ENCODE results near the gene SPR. TPM values are rescaled to one million over a fixed set of nuclear protein-coding genes. Genes with fewer than 3 reads are reported as not detected.

Gene SPR
- polyA plus RNA-seq, 1 of the 3 experiments (the other 2 are of a cell fraction) = 25.7 TPM

GRCh38 chr2:72864500-72864899 lies 22.7 kb upstream of the SPR start:
- no peaks in the 10 kb centered on the region for H3K9me3 ChIP-seq
- no peaks in the 10 kb centered on the region; the same call in 1 of the 2 replicates for H3K27me3 ChIP-seq (ENCODE audit: insufficient read depth)
- H3K4me3 ChIP-seq (ENCODE audit: low read depth in 2 of 2, low read length in 1 of 2) = no peak overlapping the region
- ChIA-PET POLR2A (no interaction called here), CTCF (interaction anchor here (0.9 to 7.9 kb wide), 6 partner anchors 11 to 348 kb away, joined by 3 to 116 read pairs (median 6); partner anchors contain the start of gene SPR)
- no peaks in the 10 kb centered on the region for H3F3A ChIP-seq (replicated peaks; ENCODE audit: insufficient read depth)
- H3K36me3 ChIP-seq (replicated peaks in 1 of 2; ENCODE audit: control insufficient read depth in 1 of 2, insufficient read depth in 2 of 2, low read length in 1 of 2) = no peaks in the 10 kb centered on the region
- WGBS (ENCODE audit: low lambda C conversion rate) = 16% methylated on average over 2 of the region's 2 CpGs
- no peaks in the 10 kb centered on the region for H4K20me1 ChIP-seq (ENCODE audit: insufficient read depth)
- no peak for DNase-seq
- TF ChIP-seq PBX3 (IDR thresholded peaks at IDR 0.05) = peak; percentile 37; the same call in 1 of the 2 replicates
- peak; percentile 72 for TF ChIP-seq TCF12 (IDR thresholded peaks at IDR 0.05)
- TF ChIP-seq FOXJ3 (CRISPR knock-in tag; IDR thresholded peaks at IDR 0.05) = no peak
- peak; percentile 86 for TF ChIP-seq JUND (IDR thresholded peaks at IDR 0.05)
- no peak for TF ChIP-seq MAX (IDR thresholded peaks at IDR 0.05; ENCODE audit: low read depth)
- peak; percentile 95 for TF ChIP-seq FOSL2 (IDR thresholded peaks at IDR 0.05; ENCODE audit: borderline replicate concordance, low read depth)
- no peaks in the 10 kb centered on the region for H3K9me2 ChIP-seq
- H3K27ac ChIP-seq (ENCODE audit: low read depth in 2 of 2, low read length in 1 of 2) = no peak overlapping the region
- H3K9ac ChIP-seq = no peak overlapping the region
- no peaks in the 10 kb centered on the region for H3K79me2 ChIP-seq (ENCODE audit: insufficient read depth)
- H3K4me2 ChIP-seq = no peak overlapping the region
- peaks cover 0 to 9% of the 10 kb centered on the region in 2 experiments; a peak in 1 of 4 replicates for H3K4me1 ChIP-seq (ENCODE audit: control insufficient read depth in 1 of 2, insufficient read depth in 2 of 2, low read depth in 1 of 2, low read length in 1 of 2)
- H2AFZ ChIP-seq (ENCODE audit: low read depth) = no peak overlapping the region

GRCh38 chr2:72871060-72871459 lies 16.1 kb upstream of the SPR start:
- H3F3A ChIP-seq (replicated peaks; ENCODE audit: insufficient read depth) = no peaks in the 10 kb centered on the region
- no peaks in the 10 kb centered on the region for H3K4me1 ChIP-seq (ENCODE audit: control insufficient read depth in 1 of 2, insufficient read depth in 2 of 2, low read depth in 1 of 2, low read length in 1 of 2)
- H3K36me3 ChIP-seq (replicated peaks in 1 of 2; ENCODE audit: control insufficient read depth in 1 of 2, insufficient read depth in 2 of 2, low read length in 1 of 2) = no peaks in the 10 kb centered on the region
- no peaks in the 10 kb centered on the region for H3K9me2 ChIP-seq
- WGBS (ENCODE audit: low lambda C conversion rate) = 9% methylated on average over 1 of the region's 1 CpG
- H3K79me2 ChIP-seq (ENCODE audit: insufficient read depth) = no peaks in the 10 kb centered on the region
- H3K27me3 ChIP-seq (ENCODE audit: insufficient read depth) = no peaks in the 10 kb centered on the region; the same call in 1 of the 2 replicates
- no peak overlapping the region for H3K27ac ChIP-seq (ENCODE audit: low read depth in 2 of 2, low read length in 1 of 2)
- H3K9me3 ChIP-seq = no peaks in the 10 kb centered on the region
- no peak for TF ChIP-seq REST (IDR thresholded peaks at IDR 0.05; ENCODE audit: low read depth, low read length)
- TF ChIP-seq MXI1 (IDR thresholded peaks at IDR 0.05; ENCODE audit: low read depth, low read length) = no peak
- no peak for TF ChIP-seq PBX3 (IDR thresholded peaks at IDR 0.05)
- TF ChIP-seq TEAD4 (IDR thresholded peaks at IDR 0.05; ENCODE audit: borderline replicate concordance, insufficient read depth) = no peak
- TF ChIP-seq NRF1 (IDR thresholded peaks at IDR 0.05; ENCODE audit: low read depth, low read length) = no peak
- TF ChIP-seq USF2 (IDR thresholded peaks at IDR 0.05; ENCODE audit: borderline replicate concordance, low read depth, low read length) = no peak
- TF ChIP-seq CTCF (IDR thresholded peaks at IDR 0.05) = no peak
- TF ChIP-seq MEF2A (IDR thresholded peaks at IDR 0.05; ENCODE audit: borderline replicate concordance, low read depth) = no peak
- no peak for TF ChIP-seq FOXM1 (IDR thresholded peaks at IDR 0.05; ENCODE audit: low read depth)
- no peak for TF ChIP-seq RFX5 (IDR thresholded peaks at IDR 0.05; ENCODE audit: low read length)
- TF ChIP-seq JUND (IDR thresholded peaks at IDR 0.05) = no peak
- no peak for TF ChIP-seq ELF1 (IDR thresholded peaks at IDR 0.05)
- POLR2A ChIA-PET = no interaction called here
- no peak overlapping the region for H3K4me2 ChIP-seq
- H4K20me1 ChIP-seq (ENCODE audit: insufficient read depth) = no peaks in the 10 kb centered on the region
- CTCF ChIA-PET = interaction anchor here (1.1 to 1.9 kb wide), 2 partner anchors 9 to 16 kb away, joined by 3 to 11 read pairs; partner anchors contain the start of gene SPR
- no peak overlapping the region for H2AFZ ChIP-seq (ENCODE audit: low read depth)
- no peak for DNase-seq
- no peak overlapping the region for H3K4me3 ChIP-seq (ENCODE audit: low read depth in 2 of 2, low read length in 1 of 2)
- H3K9ac ChIP-seq = no peak overlapping the region
